GM19438 (cell line): ENCODE results near the gene LCN1.

Source experiments
- ATAC-seq: cut with Tn5 transposase; IDR thresholded peaks from one replicate; pipeline ENCODE4 v1.9.1; 2021; ENCODE audit warnings: low read depth; ENCODE audit not compliant: unreplicated experiment

Gene LCN1

DNA sequence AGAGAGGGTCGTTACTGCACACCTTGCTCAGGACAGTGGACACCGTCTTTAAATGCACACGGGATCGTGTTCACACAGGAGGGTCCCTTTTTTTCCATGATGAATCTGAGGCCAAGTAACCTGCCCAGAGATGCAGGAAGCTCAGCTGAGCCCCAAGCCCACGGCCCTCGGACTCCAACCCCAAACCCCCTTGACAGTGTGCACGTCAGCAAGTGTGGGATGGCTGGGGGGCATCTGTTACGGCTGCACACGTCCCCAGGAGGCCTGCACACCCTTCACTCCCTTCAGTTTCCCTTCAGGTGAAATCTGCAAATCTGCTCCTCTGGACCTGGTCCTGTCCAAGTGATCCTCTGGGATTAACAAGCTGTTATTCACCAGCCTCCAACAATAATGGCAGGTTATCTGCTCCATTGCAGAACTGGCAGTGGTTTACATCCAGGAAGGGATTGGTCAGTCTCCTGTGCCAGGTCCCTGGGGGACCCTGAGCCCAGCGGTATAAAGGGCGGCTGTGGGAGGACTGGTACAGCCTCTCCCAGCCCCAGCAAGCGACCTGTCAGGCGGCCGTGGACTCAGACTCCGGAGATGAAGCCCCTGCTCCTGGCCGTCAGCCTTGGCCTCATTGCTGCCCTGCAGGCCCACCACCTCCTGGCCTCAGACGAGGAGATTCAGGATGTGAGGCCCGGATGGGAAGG, at the start of gene LCN1:
LCN1 (plus strand) TSS at position 525 of the 692 bp plus-strand sequence; CDS start at position 583, 58 bp downstream.
- no peak for ATAC-seq

GRCh38 chr9:135471791-135472640, 49.2 kb upstream of the LCN1 start:
- no peak for ATAC-seq

DNA sequence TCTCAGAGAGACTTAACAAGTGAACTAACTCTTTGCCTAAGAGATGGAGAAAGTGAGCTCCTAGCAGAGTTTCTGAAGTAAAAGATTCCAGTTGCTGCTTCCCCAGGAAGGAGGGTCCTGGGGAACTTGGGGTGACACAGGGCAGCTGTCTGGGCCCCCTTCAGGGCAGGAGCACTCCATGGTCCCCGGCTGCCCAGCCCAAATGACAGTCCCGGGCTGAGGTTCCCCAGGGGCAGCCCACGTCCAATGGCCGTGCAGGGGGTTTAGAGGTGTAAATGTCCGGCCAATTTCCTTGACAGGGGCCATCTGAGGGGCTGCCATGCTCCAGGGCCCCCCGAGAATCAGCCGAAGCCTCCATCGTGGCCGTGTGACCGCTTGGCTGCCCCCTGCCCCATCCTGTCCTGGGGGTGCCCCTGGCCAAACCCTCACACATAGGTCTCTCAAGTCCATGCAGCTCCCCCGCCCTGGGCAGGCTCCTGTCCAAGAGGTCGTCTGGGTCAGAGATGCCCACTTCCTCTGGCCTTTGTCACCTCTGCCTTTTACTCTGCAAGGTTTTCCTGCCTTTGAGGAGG, 47.2 kb upstream of the LCN1 start:
- no peak for ATAC-seq

DNA sequence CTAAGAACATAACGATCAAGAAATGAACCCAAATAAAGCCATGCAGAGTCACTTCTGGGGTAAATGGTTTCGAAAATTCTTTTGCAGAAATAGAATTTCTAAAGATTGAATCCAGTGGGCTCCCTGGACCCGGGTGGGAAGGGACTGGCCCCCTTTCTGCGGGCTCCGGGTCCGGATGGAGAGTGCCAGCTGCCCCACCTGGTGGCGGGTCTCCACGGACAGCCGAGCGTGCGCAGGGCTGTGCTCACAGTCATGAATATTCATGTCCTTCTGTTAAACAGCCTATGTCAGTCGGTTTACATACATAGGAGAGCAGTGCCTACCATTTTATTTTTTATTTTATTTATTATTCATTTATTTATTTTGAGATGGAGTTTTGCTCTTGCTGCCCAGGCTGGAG, 46.3 kb upstream of the LCN1 start:
- ATAC-seq: no peak

- no peak for ATAC-seq
Measured at GRCh38 chr9:135476561-135477355, 44.5 kb upstream of the LCN1 start.

- no peak for ATAC-seq
Measured at GRCh38 chr9:135478191-135478590, 43.0 kb upstream of the LCN1 start.

GRCh38 chr9:135478829-135479468, 42.3 kb upstream of the LCN1 start:
- ATAC-seq: no peak

- ATAC-seq: no peak
Measured at GRCh38 chr9:135479469-135480052, 41.7 kb upstream of the LCN1 start, which contains the start of gene PPP1R26. Gene PPP1R26, plus strand, starts transcription at chr9:135479782. Its CDS starts 4,729 bp downstream, at chr9:135484511.

DNA sequence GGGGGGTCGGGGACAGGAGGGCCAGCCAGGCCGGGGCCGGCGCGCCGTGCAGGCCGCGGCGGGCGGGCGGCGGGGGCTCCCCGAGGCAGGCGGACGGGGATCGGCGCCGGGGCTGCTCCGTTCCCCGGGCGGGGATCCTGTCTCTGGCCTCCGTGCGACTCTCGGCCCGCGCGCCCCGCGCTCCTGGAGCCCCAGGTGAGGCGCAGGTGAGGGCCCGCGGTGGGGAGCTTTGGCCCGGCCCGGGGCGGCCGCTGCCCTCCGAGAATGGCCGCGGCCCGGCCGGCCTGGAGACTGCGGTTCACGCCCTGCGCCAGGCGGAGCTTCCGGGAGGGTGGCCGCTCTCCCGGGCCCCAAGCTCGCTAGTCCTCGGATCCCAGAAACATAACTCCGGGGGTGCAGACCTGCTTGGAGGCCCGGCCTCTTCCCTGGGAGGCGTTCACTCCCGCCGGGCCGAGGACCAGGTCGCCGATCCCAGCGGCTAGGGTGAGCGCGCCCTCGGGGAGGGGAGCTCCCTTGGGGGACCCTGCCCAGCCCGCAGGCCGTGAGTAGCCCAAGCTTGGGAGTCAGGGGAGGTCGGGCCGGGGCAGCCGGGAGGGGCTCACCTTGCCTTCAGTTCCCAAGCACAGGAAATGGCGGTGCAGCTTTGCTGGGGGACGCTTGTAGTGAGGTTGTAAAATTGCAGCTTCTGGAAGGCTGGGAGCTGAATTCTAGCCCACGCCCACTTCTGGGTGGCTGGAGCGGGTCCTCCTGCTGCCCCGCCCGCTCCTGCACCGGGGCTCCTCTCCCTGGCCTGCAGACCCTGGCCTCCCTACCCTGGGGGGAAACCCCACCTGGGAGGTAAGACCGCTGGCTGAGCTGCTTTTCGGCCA, 40.9 kb upstream of the LCN1 start:
- ATAC-seq: no peak

DNA sequence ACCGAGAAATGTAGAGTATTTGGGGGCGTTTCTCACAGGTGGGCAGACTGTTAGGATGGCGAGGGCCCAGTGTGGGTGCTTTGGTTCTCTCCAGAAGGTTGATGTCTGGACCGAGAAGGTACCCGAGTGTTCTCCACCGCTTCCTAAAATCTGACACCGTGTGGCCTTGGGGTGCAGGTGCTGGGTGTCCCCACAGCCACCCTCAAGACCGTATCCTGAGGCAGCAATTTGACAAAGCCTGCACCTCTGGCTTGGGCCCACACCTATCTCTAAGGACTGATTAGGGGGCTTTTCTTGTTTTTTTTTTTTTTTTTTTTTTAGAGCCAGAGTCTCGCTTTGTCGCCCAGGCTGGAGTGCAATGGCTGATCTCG, 40.3 kb upstream of the LCN1 start:
- ATAC-seq: no peak

DNA sequence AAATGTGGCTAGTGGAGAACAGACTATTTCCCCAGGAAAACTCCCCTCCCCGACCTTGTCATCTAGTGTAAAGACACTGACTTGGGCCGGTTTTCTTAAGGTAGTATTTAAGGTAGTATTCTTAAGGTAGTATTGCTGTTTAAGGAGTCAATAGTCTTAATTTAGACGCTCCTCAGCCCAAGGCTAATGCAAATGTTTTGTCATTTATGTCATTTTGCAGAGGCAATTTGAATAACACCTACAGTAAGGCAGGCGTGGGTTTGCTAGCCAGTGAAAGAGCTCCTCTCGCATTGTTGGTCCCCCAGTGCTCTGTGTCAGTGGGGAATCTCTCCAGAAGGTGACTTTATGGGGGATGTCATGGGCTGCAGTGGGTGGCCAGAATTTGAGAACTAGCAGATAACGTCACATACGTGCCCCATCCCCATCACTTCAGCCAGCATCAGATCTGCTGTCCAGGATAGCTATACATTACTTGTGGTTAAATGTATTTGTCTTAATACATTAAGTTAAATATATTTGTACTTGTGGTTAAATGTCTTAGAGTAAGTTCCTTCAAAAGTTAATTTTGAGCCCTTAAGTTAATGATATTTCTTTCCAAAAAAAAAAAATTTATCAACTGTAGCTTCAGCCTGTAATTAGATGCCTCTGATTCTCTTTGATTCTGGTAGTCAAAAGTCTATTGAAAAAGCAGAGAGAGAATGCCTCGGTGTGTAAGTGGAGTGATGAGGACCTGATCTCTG, 39.1 kb upstream of the LCN1 start:
- no peak for ATAC-seq

DNA sequence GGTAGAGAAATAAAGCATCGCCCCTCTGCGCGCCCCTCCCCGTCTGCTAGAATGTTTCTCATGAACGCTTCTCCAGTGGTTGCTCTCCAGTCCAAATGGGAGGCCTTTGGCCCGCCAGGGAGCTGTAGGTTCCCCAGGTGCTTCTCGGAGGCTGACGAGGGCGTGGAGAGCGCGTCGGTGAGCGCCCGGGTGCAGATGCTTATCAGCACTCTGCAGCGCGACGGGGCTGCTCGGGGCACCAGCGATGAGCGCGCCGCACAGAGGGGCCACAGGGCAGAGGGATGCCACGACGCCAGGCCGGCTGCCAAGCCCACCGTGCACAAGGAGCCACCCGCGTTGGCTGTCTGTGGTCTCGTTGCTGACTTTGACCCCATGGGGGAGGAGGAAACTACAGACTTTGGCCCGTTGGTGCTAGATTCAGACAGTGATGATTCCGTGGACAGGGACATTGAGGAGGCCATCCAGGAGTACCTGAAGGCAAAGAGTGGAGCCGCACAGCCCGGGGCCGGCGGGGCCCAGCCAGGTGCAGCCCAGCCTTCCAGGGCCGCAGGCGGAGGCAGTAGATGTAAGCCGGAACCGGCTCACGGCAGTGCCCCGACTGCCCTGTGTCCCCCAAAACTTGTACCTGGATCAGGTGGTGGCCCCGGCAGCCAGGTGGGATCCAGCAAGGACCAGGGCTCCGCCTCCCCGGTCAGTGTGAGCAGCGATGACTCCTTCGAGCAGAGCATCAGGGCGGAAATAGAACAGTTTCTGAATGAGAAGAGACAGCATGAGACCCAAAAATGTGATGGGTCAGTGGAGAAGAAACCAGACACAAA, 36.6 kb upstream of the LCN1 start:
- ATAC-seq: no peak

DNA sequence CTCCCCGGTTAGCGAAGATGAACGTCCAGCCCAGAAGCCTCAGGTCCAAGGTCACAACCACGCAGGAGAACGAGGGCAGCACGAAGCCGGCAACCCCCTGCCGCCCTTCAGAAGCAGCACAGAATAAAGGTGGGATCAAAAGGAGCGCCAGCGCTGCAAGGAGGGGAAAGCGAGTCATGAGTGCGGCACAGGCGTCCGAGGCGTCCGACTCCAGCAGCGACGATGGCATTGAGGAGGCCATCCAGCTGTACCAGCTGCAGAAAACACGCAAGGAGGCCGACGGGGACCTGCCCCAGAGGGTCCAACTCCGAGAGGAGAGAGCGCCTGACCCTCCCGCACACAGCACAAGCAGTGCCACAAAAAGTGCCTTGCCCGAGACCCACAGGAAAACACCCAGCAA, 35.9 kb upstream of the LCN1 start:
- no peak for ATAC-seq

DNA sequence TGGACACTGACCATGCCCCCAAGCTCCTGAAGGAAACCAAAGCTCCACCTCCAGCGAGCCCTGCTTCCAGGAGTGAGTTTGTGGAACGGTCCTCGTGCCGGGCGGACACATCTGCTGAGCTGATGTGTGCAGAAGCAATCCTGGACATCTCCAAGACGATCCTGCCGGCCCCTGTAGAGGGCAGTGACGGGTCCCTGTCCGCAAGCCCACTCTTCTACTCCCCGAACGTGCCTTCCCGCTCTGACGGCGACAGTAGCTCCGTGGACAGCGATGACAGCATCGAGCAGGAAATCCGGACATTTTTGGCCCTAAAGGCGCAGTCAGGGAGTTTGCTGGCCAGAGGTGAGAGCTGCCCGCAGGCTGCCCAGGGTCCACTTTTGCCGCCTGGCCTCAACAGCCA, 35.4 kb upstream of the LCN1 start:
- ATAC-seq: no peak

DNA sequence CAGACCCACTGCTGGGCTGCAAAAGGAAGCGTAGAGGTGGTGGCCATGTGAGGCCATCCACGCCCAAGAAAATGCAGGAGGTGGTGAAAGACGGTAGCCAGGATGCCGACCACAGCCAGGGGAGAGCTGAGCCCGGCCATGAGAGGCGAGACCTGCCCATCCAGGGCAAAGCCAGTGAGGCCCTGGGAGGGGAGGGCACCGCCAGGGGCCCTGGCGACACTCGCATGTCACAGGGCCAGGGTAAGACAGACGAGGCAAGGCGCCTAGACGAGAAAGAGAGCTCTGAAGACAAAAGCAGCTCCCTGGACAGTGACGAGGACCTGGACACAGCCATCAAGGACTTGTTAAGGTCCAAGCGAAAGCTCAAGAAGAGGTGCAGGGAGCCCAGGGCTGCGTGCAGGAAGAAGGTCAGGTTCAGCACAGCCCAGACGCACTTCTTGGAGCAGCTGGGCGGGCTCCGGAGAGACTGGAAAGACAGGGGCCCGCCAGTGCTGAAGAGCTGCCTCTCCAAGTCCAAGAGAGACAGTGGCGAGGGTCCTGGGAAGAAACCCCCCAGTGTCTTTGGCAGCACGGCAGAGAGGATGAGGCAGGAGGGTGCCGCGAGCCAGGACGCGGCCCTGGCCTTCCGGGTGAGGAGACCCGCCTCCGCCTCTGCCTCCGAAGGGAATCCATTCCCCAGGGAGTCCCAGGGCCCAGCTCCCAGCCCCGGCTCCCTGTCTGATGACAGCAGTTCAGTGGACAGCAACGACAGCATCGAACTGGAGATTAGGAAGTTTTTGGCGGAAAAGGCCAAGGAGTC, 34.8 kb upstream of the LCN1 start:
- ATAC-seq: no peak

- no peak for ATAC-seq
Measured at GRCh38 chr9:135487281-135488012, 33.8 kb upstream of the LCN1 start.
